ENCODE data around the gene SFMBT1. TPM values are rescaled to one million over a fixed set of nuclear protein-coding genes. Genes with fewer than 3 reads are reported as not detected.

Gene SFMBT1
- total RNA-seq, 1 donor from 2014 or later: 17.3 TPM

GRCh38 chr3:52934630-52935530, 111.0 kb downstream of the SFMBT1 start:
- DNase-seq: no peak
- intact Hi-C loops (cut with DNase I): no loop called here
- peak; percentile 84 to 87 for ATAC-seq

DNA sequence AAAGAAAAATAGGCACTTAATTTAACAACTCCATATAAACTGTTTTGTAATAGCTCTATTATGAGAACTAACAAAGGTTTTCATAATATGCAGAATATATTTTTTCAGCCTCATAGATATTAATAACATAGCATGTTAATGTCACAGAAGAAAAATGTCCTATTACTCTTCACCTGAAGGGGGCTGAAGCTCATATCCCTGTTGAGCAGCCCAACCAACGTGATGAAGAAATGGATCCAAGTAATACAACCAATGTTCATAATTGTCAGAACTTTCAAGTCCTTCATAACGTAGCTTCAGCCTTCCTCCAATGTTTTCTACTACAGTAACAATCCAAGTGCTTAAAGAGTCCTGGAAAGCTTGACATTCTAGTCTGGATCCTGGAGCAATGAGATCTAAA, 114.0 kb downstream of the SFMBT1 start:
- ATAC-seq: no peak
- H3K27me3 ChIP-seq (ENCODE audit: low read depth): no peaks in the 10 kb centered on the region
- no peak overlapping the region for H3K4me3 ChIP-seq
- no peak for DNase-seq
- TF ChIP-seq CTCF (IDR thresholded peaks at IDR 0.05): no peak
- intact Hi-C loops (cut with DNase I): no loop called here
- H3K27ac ChIP-seq: no peak overlapping the region
- peaks cover 15% of the 10 kb centered on the region for H3K36me3 ChIP-seq
- no peaks in the 10 kb centered on the region for H3K4me1 ChIP-seq
- H3K9me3 ChIP-seq: no peaks in the 10 kb centered on the region

More at GRCh38 chr3:52934630-52935530, 111.0 kb downstream of the SFMBT1 start:
- peak; percentile 76 for TF ChIP-seq CTCF (IDR thresholded peaks at IDR 0.05)
- H3K9me3 ChIP-seq: no peaks in the 10 kb centered on the region
- H3K27ac ChIP-seq: no peak overlapping the region
- H3K36me3 ChIP-seq: peaks cover 15% of the 10 kb centered on the region
- no peaks in the 10 kb centered on the region for H3K27me3 ChIP-seq (ENCODE audit: low read depth)
- H3K4me3 ChIP-seq: no peak overlapping the region
- no peaks in the 10 kb centered on the region for H3K4me1 ChIP-seq

GRCh38 chr3:52931328-52931727, 114.5 kb downstream of the SFMBT1 start:
- no peaks in the 10 kb centered on the region for H3K4me1 ChIP-seq
- ATAC-seq (no peak), DNase-seq (no peak)
- no peak overlapping the region for H3K27ac ChIP-seq
- intact Hi-C loops (cut with DNase I): no loop called here
- no peaks in the 10 kb centered on the region for H3K27me3 ChIP-seq (ENCODE audit: low read depth)
- H3K4me3 ChIP-seq: no peak overlapping the region
- no peak for TF ChIP-seq CTCF (IDR thresholded peaks at IDR 0.05)
- H3K36me3 ChIP-seq: peaks cover 19% of the 10 kb centered on the region
- no peaks in the 10 kb centered on the region for H3K9me3 ChIP-seq

DNA sequence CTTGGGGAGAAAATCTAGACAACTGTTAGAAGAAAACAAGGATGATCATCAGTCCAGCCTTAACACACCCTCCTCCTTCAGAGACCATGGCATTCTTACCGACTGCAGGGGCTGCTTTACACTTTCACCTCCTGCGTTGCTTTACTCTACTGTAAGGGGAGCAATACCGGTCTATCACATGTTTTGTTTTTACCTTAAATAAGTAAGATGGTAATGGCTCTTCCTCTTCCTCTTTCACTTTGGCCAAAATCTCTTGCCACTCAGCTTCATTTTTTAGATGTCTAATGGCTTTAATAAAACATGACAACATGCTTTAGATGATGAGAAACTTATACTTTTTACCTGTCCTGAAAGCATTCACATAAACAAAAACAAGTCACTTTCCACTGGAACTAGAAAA, 115.1 kb downstream of the SFMBT1 start:
- ATAC-seq (no peak), DNase-seq (no peak)
- TF ChIP-seq CTCF (IDR thresholded peaks at IDR 0.05): no peak
- peaks cover 22% of the 10 kb centered on the region for H3K36me3 ChIP-seq
- H3K27me3 ChIP-seq (ENCODE audit: low read depth): no peaks in the 10 kb centered on the region
- H3K4me1 ChIP-seq: peaks cover 4% of the 10 kb centered on the region
- H3K4me3 ChIP-seq: no peak overlapping the region
- H3K9me3 ChIP-seq: no peaks in the 10 kb centered on the region
- intact Hi-C loops (cut with DNase I): no loop called here
- H3K27ac ChIP-seq: no peak overlapping the region

- Histone ChIP-seq H3K27me3 (ENCODE audit: low read depth) (no peaks in the 10 kb centered on the region), H3K27ac (no peak overlapping the region), H3K36me3 (peaks cover 34% of the 10 kb centered on the region), H3K4me3 (no peak overlapping the region), H3K9me3 (no peaks in the 10 kb centered on the region), H3K4me1 (peaks cover 5% of the 10 kb centered on the region)
- no peak for TF ChIP-seq CTCF (IDR thresholded peaks at IDR 0.05)
- DNase-seq (no peak), ATAC-seq (no peak)
- intact Hi-C loops (cut with DNase I): no loop called here
Measured at GRCh38 chr3:52926554-52926953, 119.3 kb downstream of the SFMBT1 start.

All from lower lobe of right lung (tissue), 2 donors.